NCI-H1694 treated with DMSO at 0.1 percent for 48 hours (cell line): ENCODE results near the gene EFCAB8.
"Not testable (repeated sequence)": the region's sequence is repeated elsewhere in the genome, so short reads cannot be mapped to it uniquely, and the experiment has no call there.

ENCODE experiments used
- DNase-seq: peaks from one replicate; lab custom pipeline; 2025; lab: John Stamatoyannopoulos, UW

EFCAB8 gene

DNA sequence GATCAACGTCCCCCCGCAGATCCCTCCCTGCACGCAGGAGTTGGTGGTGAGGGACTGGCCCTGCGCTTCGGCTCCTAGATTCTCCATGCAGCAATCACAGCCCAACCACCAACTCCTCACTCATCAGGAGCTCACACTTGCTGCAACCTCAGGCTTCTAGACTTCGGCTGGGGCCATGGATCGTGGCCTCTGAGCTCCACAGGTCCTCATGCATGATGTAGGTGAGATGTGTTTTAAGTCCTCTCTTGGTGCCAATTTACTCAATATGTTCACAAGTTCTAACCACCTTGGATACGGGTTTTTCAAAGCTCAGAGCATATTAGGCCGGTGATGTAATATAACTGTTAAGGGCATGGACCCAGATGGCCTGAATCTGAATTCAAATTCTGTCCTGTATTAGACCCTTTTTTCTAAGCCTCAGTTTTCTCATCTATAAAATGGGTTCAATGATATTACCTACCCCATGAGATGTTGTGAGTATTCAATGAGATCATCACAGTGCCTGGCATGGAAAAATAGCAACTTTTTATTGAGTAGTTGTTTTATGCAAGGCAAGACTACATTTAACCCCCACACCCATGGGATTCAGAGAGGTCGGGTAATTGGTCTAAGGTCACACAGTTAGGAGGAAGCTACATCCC is 114.5 kb downstream of the EFCAB8 start:
- no peak for DNase-seq

GRCh38 chr20:32974204-32975064 is 115.7 kb downstream of the EFCAB8 start:
- DNase-seq = not testable (repeated sequence)

DNA sequence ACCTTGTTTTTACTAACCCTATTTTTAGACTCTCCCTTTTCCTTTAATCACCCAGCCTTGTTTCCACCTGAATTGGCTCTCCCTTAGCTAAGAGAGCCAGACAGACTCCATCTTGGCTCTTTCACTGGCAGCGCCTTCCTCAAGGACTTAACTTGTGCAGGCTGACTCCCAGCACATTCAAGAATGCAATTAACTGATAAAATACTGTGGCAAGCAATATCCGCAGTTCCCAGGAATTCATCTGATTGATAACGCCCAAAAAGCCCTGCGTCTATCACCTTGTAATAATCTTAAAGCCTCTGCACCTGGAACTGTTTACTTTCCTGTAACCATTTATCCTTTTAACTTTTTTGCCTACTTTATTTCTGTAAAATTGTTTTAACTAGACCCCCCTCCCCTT is 116.4 kb downstream of the EFCAB8 start:
- DNase-seq = not testable (repeated sequence)

DNA sequence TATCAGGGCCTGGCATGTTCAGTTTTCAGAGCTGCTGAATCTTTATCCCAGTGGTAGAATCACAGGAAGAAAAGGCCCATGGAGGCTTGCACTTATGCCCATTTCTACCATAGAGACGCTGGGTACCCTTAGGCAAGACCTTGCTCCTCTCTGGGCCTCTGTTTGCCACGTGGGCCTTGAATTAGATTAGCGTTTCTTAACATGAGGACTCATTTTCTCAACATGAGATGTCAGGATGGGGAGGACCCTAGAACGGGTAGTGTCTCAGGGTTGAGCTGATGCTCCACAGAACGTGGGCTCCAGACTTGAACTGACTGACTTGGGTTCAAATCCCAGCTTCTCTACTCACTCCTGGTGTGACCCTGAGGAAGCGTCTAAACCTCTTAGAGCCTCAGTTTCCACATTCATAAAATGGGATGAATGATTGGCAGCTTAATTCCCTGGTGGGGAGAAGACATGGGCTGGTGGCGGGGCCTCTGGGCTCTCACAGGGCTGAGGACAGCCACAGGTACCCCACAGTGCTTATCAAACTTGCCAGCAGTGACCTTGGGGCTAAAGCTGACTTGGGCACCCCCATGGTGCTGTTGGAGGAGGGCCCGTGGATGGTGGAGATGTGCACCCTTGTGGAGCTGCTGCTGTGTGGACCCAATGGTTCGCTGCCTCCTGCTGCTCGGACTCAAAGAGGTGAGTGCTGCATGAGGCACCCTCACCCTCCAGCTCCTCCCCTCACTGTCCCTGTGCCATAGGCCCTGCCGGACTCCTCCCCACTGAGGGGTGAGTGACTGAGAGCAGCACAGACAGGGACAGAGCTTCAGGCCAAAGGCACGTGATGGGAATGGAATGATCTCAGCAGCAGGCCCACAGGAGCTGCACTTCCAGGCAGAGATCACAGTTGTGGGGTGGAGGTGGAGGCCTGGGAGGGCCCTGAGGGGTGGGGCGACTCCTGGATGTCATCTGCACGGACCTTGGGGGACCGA is 117.3 kb downstream of the EFCAB8 start:
- DNase-seq = no peak

GRCh38 chr20:32976746-32977145 is 118.0 kb downstream of the EFCAB8 start:
- no peak for DNase-seq

DNA sequence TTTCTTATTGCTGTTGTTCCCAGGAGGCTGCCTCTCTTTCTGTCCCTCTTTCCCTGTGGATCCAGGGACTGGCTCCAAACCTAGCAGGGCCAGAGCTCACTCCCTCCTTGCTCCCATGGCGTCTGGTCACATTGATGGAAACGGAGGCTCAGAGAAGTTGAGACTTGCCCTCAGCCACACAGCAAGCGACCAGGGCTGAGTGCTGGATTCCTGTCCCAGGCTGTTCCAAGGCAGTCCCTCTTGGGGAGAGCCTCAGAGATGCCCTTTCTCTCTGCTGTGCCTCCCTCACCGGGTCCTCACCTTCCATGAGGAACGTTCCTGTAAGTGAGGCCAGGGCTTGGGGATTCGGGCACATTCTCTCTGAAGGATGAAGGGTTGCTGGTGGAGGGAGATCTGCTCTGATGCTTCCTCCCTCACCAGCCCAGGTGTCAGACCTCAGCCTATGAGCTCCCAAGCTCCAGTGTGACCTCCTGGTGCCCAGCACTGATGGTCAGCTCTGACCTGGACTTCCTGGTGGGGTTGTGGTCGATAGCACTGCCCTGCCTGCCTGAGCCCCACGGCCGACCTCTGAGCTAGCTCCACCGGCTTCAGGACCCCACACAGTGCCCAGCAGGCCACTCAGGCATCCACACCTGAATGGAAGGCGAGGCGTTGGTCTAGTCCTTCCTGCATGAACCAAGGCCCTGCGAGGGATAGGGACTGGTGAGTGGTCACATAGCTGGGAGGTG is 118.7 kb downstream of the EFCAB8 start:
- DNase-seq = no peak

DNA sequence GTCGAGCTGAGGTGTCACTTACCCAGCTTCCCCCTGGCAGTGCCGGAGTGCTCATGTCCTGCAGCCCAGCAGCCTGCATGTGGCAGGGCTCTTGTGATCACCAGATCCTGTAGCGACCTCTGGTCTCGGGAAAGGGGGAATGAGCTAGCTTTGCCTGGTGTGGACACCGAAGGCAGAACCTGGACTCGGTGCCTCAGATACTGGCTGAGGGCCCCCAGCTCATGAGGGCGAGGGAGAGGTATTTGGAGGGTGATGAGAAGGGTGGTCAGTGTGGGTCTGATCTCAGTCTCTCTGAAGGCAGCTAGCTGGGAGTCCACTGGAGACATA is 119.2 kb downstream of the EFCAB8 start:
- DNase-seq = no peak

DNA sequence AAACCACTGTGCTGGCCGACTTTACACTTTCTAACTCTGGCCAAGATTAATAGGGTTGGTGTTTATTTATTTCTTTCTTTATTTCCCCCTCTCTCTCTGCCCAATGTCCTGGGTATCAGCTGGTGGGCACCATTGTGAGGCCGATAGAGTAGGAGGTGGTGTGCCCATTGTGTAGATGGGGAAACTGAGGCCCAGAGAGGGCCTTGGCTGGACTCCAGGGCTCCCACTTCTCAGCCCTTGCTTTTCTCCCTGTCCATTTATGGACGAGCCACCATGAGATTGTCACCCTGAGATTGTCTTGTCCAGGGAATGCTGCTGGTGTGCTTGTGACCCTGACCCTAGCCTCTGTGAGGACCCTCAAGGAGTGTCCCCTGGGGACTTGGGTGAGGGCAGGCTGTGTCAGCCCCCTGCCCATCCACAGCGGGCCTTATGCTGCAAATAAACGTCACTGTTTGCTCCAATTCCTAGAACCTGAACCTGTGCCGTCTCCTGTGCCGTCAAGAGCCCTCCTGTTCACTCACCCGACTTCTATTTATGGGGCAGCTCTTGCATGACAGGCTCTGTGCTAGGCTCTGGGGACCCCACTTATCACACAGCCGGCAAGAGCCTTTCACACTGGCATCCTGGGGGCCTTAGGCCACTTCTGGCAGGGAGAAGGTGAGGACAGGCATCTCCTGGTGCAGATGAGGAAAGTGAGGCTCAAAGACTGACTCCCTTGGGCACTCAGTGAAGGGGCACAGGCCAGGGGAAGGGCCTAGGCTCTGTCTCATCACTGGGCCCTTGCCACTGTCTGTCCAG is 120.7 kb downstream of the EFCAB8 start:
- no peak for DNase-seq

GRCh38 chr20:32980131-32980941 is 121.6 kb downstream of the EFCAB8 start:
- DNase-seq = peak; percentile 12

GRCh38 chr20:32980990-32981389 is 122.3 kb downstream of the EFCAB8 start:
- no peak for DNase-seq

- DNase-seq = no peak
Observed at GRCh38 chr20:32982617-32983458, 124.1 kb downstream of the EFCAB8 start.

DNA sequence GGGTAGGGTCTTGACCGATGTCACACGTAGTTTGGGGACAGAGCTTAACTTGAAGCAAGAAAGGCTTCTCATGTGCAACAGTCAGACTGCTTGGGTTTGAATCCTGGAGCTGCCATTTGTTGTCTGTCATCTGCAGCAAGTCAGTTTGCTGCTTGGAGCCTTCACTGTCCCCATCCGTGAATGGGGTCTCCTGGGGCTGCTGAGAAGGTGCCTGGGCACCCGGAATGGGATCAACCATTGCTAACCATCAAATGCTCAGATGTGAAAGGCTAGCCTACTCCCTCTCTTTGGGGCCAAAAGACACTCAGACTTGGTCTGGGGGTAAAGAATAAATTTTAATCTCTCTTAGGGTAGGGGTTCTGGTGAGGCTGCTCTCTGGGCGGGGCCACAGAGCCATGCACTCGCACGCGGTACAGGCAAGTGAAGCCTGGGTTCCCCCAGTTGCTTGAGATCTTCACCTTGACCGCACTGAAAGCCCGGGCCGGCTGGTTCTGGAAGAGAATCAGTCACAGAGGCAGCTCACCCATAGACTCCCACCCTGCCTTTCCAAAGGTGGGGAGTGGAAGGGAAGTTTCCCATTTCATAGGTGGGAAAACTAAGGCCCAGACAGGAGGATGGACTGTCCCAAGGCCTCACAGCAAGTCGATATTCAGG is 124.9 kb downstream of the EFCAB8 start:
- no peak for DNase-seq

DNA sequence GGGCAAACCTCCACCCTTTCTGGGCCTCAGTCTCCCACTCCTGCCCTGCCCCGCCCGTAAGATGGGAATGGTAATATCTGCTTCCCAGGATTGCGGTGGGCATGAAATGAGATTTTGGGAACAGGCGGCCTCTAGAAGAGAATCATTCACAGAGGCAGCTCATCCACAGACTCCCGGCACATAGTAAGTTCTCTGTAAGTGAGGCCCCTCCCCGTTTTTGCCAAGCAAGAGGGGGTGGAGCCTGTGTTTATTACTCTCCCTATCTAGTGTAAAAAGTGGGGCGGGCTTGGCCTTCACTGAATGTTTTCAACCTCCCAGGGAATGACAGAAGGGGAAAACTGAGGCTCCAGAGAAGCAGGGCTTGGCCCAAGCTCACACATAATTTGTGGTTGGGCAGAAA is 125.5 kb downstream of the EFCAB8 start:
- DNase-seq = no peak

DNA sequence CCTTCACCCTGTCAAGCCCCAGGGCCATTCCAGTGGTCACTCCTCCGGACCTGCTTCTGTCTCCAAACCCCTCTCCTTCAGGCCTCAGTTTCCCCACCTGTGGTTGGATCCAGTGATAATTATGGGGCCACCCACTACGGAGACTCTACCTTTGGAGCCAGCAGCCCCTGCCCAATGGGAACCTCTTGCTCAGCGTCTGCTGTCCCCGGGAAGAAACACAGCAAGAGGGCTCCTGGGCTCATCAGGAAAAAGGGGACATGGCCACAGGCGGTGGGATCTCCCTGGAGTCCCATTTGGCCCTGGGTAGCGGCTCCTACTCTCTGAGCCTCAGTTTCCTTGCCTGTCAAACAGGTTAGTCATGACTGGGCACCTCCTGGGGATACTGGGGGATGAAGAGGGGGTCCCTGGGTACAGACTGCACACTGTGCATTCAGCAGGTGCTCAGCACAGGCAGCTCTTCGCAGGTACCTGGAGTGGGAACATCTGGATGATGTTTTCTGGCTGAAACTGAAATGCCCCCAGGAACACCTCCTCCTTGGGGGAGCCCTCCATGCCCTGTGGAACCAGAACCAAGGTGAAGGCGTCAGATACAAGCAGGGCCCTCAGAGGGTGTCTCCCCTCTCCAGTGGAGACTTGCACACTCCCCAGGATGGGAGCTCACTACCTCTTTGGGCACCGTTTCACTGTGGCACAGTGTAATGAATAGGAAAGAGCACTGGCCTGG is 126.1 kb downstream of the EFCAB8 start:
- no peak for DNase-seq

DNA sequence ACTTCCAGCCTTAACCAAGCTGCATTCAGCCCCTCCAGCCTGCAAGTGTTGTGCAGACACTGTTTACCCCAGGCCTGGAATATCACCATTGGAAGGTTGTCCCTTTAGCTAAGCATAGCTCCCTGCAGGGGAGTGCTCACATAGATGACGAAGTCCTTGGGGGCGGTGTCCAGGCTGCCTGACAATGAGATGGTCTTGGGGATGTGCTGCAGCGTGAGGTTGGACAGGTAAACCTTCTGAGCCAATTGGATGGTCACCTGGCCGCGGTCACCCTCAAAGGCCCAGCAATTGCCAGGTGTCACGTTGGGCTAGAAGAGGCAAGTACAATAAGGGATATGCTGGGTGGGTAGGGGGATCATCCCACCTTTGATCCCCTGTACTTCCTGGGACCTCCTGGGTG is 126.9 kb downstream of the EFCAB8 start:
- no peak for DNase-seq

DNA sequence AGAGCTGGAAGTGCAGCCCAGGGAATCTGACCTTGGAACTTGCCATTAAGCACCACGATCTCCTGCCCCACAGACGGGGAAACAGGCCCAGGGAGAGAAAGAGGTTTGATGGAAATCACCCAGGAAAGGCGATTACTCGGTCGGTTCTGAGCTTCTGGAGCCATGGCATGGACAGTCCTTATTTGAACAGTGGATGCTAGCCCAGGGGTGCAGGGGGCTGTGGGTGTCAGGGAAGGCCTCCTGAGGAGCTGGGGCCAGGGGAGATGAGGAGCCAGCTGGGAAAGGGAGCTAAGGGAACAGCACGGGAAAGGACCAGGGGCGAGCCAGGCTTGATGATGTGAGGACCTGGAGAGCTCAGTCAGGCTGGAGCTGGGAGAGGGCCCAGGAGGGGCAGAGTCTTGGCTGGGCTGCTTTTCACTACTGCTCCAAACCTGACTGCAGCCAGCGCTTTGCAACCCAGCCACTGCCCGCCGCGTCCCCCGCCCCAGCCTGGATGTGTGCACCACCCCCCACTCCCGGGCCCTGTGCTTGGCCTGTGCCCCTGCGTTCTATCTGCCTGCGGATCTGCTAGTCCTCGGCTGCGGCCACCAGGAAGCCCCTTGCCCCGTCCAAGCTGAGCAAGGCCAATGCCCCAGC is 127.7 kb downstream of the EFCAB8 start:
- no peak for DNase-seq

DNA sequence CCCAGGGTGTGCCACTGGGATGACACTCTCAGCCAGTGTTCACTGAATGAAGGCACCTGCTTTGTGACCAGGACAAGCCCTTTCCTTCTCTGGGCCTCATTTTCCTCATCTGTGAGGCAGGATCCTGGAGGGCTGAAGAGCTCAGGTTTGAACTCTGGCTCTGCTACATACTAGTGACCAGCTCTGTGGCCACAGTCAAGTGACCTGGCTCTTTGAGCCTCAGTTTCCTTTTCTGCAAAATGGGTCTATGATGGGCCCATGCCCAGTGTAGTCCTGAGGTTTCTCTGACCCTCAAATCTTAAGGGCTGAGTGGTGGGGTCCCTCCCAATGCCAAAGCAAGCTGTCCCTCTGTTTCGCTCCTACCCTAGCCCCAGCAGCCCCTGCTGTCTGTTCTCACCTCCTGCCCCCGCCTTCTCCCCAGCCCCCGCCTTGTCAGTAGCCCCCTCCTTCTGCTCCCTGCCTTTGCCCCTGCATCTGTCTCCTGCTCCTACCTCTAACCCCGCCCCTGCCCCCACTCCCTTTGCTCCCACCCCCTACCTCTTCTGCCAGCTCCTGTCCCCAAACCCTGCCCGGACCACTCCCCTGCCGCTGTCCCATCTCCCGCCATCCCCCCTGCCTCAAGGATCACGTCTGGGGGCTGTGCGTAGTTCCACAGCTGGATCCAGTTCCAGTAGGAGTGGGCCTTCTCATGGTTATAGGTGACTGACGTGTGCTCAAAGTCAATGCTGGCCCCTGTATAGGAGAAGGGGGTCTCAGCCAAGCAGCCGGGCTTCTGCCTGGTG is 128.5 kb downstream of the EFCAB8 start:
- DNase-seq = no peak
